Gastrocnemius medialis (tissue), 4 donors: ENCODE measurements around the gene TXNRD1.

Experiments used
- POLR2A ChIP-seq, 2 donors: fragments of 450-650 bp; IDR thresholded peaks; one replicate each; pipeline ENCODE4 v1.6.1; 2017; ENCODE audit warnings: antibody characterized with exemption in 2 of 2, mild to moderate bottlenecking in 2 of 2, moderate library complexity in 2 of 2
- TF ChIP-seq, protein P1 (sequence below), 5 experiments: fragments of 450-650 bp in 3 of 5; fragments of 200-600 bp in 2 of 5; sonication (generic) in 2 of 5; IDR thresholded peaks in 4 of 5; conservative IDR thresholded peaks in 1 of 5; 1 replicate in 4 of 5; 2 replicates in 1 of 5; pipeline ENCODE4 v1.5.1; 2016 to 2019; ENCODE audit warnings: antibody characterized with exemption in 5 of 5, mild to moderate bottlenecking in 3 of 5, moderate library complexity in 3 of 5

- TF ChIP-seq, protein P1, sequence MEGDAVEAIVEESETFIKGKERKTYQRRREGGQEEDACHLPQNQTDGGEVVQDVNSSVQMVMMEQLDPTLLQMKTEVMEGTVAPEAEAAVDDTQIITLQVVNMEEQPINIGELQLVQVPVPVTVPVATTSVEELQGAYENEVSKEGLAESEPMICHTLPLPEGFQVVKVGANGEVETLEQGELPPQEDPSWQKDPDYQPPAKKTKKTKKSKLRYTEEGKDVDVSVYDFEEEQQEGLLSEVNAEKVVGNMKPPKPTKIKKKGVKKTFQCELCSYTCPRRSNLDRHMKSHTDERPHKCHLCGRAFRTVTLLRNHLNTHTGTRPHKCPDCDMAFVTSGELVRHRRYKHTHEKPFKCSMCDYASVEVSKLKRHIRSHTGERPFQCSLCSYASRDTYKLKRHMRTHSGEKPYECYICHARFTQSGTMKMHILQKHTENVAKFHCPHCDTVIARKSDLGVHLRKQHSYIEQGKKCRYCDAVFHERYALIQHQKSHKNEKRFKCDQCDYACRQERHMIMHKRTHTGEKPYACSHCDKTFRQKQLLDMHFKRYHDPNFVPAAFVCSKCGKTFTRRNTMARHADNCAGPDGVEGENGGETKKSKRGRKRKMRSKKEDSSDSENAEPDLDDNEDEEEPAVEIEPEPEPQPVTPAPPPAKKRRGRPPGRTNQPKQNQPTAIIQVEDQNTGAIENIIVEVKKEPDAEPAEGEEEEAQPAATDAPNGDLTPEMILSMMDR (IDR thresholded peaks at IDR 0.05 in 4 of 5, conservative IDR thresholded peaks at IDR 0.05 in 1 of 5) = no peak
- TF ChIP-seq POLR2A (IDR thresholded peaks at IDR 0.05) = no peak
Measured at GRCh38 chr12:104243971-104244370, 28.4 kb downstream of the TXNRD1 start.
